SU-DHL-6 (cell line): ENCODE data around the gene ZNF728.
"Not testable (repeated sequence)": the region's sequence is repeated elsewhere in the genome, so short reads cannot be mapped to it uniquely, and the experiment has no call there.

Source experiments
- H2AFZ ChIP-seq: fragments of 200-600 bp; sonication (generic); 2 replicates; pipeline ENCODE4 v1.6.1; 2014; ENCODE audit warnings: low read depth, mild to moderate bottlenecking, moderate library complexity, mixed read lengths, antibody characterized with exemption, low read length; ENCODE audit not compliant: severe bottlenecking
- H3F3A ChIP-seq: fragments of 200-600 bp; shearing (Covaris generic); 2 replicates; pipeline ENCODE4 v1.6.0; 2016; ENCODE audit warnings: antibody characterized with exemption, mild to moderate bottlenecking; ENCODE audit not compliant: insufficient read depth
- H3K27ac ChIP-seq: fragments of 200-600 bp; sonication (generic); 2 replicates; pipeline ENCODE4 v1.5.1; 2016; ENCODE audit warnings: low read depth, mild to moderate bottlenecking, low read length, moderate library complexity, mixed read lengths
- H3K27me3 ChIP-seq: fragments of 200-600 bp; sonication (generic), shearing (Covaris generic); 2 replicates; pipeline ENCODE4 v1.6.0; 2014; ENCODE audit warnings: mild to moderate bottlenecking, low read length
- H3K36me3 ChIP-seq: fragments of 200-600 bp; sonication (generic); 2 replicates; pipeline ENCODE4 v1.6.1; 2014; ENCODE audit warnings: mild to moderate bottlenecking, low read length, mixed read lengths
- H3K4me2 ChIP-seq: fragments of 300-600, 200-600 bp; shearing (Covaris generic), sonication (generic); 2 replicates; pipeline ENCODE4 v1.6.0; 2014; ENCODE audit warnings: low read length, low read depth, mild to moderate bottlenecking; ENCODE audit not compliant: poor library complexity, severe bottlenecking
- H3K4me3 ChIP-seq: fragments of 200-600 bp; sonication (generic); 2 replicates; pipeline ENCODE4 v1.5.1; 2014; ENCODE audit warnings: antibody characterized with exemption, low read length, mild to moderate bottlenecking, mixed read lengths; ENCODE audit not compliant: insufficient read depth, poor library complexity, severe bottlenecking
- H3K79me2 ChIP-seq: fragments of 200-600 bp; sonication (generic); 2 replicates; pipeline ENCODE4 v1.6.1; 2014; ENCODE audit warnings: mild to moderate bottlenecking, low read length, moderate library complexity; ENCODE audit not compliant: insufficient read depth
- H3K9ac ChIP-seq: fragments of 200-600 bp; sonication (generic); 2 replicates; pipeline ENCODE4 v1.7.0; 2014; ENCODE audit warnings: mild to moderate bottlenecking, low read length
- H3K9me2 ChIP-seq: fragments of 200-600 bp; sonication (generic); replicated peaks from 2 replicates; pipeline ENCODE4 v1.6.1; 2014; ENCODE audit warnings: low read length; ENCODE audit not compliant: insufficient read depth
- H3K9me3 ChIP-seq: fragments of 200-600 bp; sonication (generic); 2 replicates; pipeline ENCODE4 v1.6.1; 2014; ENCODE audit warnings: low read length, mixed read lengths; ENCODE audit not compliant: insufficient read depth
- H4K20me1 ChIP-seq: fragments of 200-600 bp; sonication (generic); 2 replicates; pipeline ENCODE4 v1.6.1; 2014; ENCODE audit warnings: low read depth, mild to moderate bottlenecking, antibody characterized with exemption, low read length, moderate library complexity, mixed read lengths
- CTCF ChIP-seq: fragments of 200-600 bp; sonication (generic); IDR thresholded peaks from one replicate; pipeline ENCODE4 v1.5.1; 2017; ENCODE audit warnings: antibody characterized with exemption, mild to moderate bottlenecking, low read length, moderate library complexity; ENCODE audit not compliant: insufficient read depth, poor library complexity, severe bottlenecking
- EZH2phosphoT487 ChIP-seq: fragments of 200-600 bp; sonication (generic), shearing (Covaris generic); conservative IDR thresholded peaks from 2 replicates; pipeline ENCODE4 v1.6.1; 2018; ENCODE audit warnings: mild to moderate bottlenecking, antibody characterized with exemption, low read length, moderate library complexity, mixed read lengths

ZNF728 gene

GRCh38 chr19:22976248-22976647 lies 26.7 kb downstream of the ZNF728 start:
- no peaks in the 10 kb centered on the region for H3K9me2 ChIP-seq
- no peaks in the 10 kb centered on the region for H4K20me1 ChIP-seq
- H3K27ac ChIP-seq: no peak overlapping the region
- H2AFZ ChIP-seq: no peak overlapping the region
- no peak overlapping the region for H3K4me2 ChIP-seq
- no peaks in the 10 kb centered on the region for H3K27me3 ChIP-seq
- TF ChIP-seq CTCF: no peak
- no peak for TF ChIP-seq EZH2phosphoT487
- H3K36me3 ChIP-seq: no peaks in the 10 kb centered on the region
- H3K9me3 ChIP-seq: peaks cover 29% of the 10 kb centered on the region; the same call in 1 of the 2 replicates
- H3K79me2 ChIP-seq: no peaks in the 10 kb centered on the region
- H3F3A ChIP-seq: no peaks in the 10 kb centered on the region
- H3K9ac ChIP-seq: no peak overlapping the region
- no peak overlapping the region for H3K4me3 ChIP-seq

- not testable (repeated sequence) for H3K27me3 ChIP-seq, H3K27ac ChIP-seq, H3K4me3 ChIP-seq, H3F3A ChIP-seq, H3K79me2 ChIP-seq, H4K20me1 ChIP-seq, H3K36me3 ChIP-seq, H3K9ac ChIP-seq, H3K4me2 ChIP-seq, H3K9me2 ChIP-seq, H2AFZ ChIP-seq
- H3K9me3 ChIP-seq: peaks cover 29% of the 10 kb centered on the region; the same call in 1 of the 2 replicates
Measured at GRCh38 chr19:22975546-22976136, 27.3 kb downstream of the ZNF728 start.

GRCh38 chr19:22945560-22945959 lies 57.4 kb downstream of the ZNF728 start:
- peaks cover 29% of the 10 kb centered on the region; the same call in 1 of the 2 replicates for H3K9me3 ChIP-seq

More at GRCh38 chr19:22945560-22945959, 57.4 kb downstream of the ZNF728 start:
- Histone ChIP-seq H3K4me3 (no peak overlapping the region), H3K79me2 (no peaks in the 10 kb centered on the region), H3K27ac (no peak overlapping the region), H3K36me3 (no peaks in the 10 kb centered on the region), H4K20me1 (no peaks in the 10 kb centered on the region), H3F3A (no peaks in the 10 kb centered on the region), H3K27me3 (no peaks in the 10 kb centered on the region), H3K9ac (no peak overlapping the region), H3K4me2 (no peak overlapping the region), H3K9me2 (no peaks in the 10 kb centered on the region), H2AFZ (no peak overlapping the region)
- TF ChIP-seq EZH2phosphoT487 (no peak), CTCF (no peak)
